HG02571 (cell line): ENCODE data around the gene RGS6.

Source experiments
- ATAC-seq: cut with Tn5 transposase; IDR thresholded peaks from one replicate; pipeline ENCODE4 v1.9.1; 2021; ENCODE audit warnings: mild to moderate bottlenecking, moderate library complexity; ENCODE audit not compliant: unreplicated experiment

The RGS6 gene

GRCh38 chr14:72063761-72064282, 131.6 kb downstream of the RGS6 start:
- no peak for ATAC-seq

- no peak for ATAC-seq
These were observed 132.3 kb downstream of the RGS6 start for GRCh38 chr14:72064501-72064900.

GRCh38 chr14:72070458-72070857, 138.2 kb downstream of the RGS6 start:
- no peak for ATAC-seq

- no peak for ATAC-seq
These were observed 143.6 kb downstream of the RGS6 start for GRCh38 chr14:72075649-72076334.

GRCh38 chr14:72081137-72081536, 148.9 kb downstream of the RGS6 start:
- ATAC-seq, result no peak

DNA sequence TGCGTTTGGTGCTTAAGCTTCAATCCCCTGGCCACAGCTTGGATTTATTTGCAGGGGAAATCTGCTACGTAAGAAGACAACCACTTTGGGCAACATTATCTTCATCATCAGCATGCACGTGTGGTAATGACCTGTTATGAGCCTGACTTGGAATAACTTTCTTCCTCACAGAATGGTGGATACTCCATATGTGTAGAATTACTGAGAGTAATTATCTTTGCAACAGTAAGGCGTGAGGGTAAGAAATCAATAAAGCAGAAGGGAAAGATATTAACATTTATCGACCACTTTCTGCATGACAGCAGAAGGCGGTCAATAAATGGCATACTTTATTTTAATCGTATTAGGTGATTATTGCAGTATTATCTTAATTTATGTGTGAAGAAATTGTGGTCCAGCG, 152.7 kb downstream of the RGS6 start:
- no peak for ATAC-seq

GRCh38 chr14:72089625-72090024, 157.4 kb downstream of the RGS6 start:
- ATAC-seq, result no peak

GRCh38 chr14:72094844-72095582, 162.8 kb downstream of the RGS6 start:
- ATAC-seq, result no peak

DNA sequence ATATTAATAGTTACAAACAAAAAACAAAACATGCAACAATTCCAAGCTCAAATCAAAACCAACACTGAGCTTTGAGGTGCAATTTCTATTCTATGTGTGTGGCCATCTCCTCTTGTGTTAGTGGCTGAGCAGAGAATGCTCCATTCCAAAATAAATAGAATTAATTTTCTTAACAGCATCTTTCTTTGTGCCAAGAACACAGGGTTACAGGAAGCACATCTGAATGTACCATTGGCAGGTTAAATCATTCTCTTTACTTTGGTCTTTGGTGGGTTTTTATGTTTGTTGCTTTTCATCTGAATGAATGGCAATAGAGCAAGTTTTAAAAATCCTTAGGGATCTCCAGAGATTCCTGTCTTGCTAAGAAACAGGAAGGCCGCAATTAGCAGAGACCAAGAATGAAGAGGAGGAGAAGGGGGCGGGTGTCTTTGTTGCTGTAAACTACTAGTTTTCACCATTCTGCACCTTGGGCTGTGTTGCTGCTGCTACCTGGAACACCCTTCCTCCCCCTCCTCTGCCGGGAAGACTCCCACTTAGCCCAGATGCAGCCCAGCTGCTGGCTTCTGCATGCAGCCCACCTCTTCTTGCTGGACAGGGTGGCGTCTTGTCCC, 165.0 kb downstream of the RGS6 start:
- ATAC-seq, result no peak

DNA sequence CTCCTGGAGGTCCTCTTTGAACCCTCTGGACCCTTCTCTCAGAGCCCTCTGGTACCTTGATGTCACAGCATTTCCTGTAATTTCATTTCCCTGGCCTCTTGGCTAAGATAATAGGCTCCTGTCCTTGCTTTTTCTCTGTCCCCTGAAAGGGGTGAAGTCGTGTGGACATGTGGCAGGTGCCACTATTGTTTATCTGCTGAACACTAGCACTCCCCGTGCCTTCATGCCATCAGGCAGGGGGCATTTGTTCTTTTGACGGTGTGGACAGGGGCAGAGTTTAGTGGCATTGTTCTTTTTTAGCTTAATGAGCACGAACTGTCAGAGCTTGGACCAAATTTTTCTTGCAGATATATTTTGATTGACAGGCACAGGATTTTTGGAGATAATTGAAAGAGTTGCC, 166.0 kb downstream of the RGS6 start:
- ATAC-seq, result no peak

- no peak for ATAC-seq
These were observed 167.3 kb downstream of the RGS6 start for GRCh38 chr14:72099566-72099965.

- no peak for ATAC-seq
These were observed 171.9 kb downstream of the RGS6 start for GRCh38 chr14:72104011-72104613.

DNA sequence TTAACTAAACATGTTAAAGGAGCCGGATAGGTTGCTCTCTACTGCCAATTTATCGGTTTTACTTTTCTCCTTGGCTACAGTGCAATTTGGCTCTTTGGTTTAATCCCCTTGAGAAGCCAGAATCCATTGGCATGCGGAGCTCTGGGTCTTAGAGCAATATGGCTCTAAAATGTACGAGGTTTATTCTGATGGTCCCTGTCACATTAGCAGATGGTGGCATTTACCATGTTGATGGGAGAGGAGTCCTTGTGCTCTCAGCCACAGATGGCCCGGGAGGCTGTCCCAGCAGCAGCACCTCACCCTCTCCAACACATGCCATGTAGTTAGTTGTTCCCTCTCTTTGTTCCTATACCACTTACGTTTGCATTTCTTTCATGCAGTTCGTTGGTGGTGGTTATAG, 179.7 kb downstream of the RGS6 start:
- ATAC-seq, result no peak

DNA sequence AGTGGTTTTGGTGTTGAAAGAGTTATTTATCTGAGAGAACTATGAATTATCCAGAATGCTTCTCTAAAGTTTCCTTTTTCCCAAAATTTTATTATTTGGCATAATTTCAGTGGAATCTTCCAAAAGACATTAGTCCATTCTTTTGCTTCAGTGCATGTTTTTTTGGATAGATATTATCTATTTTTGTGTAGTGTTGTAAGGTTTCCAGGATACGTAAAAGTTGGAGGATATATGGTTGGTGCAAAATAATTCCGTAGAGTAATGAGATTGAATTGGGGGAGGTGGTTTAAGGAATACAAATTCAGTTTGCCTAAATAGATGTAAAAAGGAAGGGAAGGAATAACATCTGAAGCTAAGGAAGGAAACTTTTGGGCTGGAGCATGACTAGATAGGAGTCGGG, 186.6 kb downstream of the RGS6 start:
- ATAC-seq, result no peak

DNA sequence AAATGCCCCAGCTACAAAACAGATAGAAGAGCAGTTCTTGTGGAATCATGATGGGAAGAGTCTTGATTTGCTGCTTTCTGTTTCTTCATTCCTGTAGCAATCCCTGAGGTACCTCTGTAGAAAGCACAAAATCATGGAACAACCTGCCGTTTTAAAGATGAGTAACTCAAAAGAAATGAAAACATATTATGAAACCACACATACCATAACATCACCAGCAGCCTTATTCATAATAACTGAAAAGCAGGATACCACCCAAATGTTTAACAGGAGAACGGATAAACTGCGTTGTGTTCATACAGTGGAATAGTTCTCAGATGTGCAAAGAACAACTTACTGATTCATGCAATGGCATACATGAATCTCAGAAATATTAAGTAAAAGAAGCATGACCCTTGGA, 188.1 kb downstream of the RGS6 start:
- ATAC-seq, result no peak

- no peak for ATAC-seq
These were observed 191.5 kb downstream of the RGS6 start for GRCh38 chr14:72123755-72124154.

DNA sequence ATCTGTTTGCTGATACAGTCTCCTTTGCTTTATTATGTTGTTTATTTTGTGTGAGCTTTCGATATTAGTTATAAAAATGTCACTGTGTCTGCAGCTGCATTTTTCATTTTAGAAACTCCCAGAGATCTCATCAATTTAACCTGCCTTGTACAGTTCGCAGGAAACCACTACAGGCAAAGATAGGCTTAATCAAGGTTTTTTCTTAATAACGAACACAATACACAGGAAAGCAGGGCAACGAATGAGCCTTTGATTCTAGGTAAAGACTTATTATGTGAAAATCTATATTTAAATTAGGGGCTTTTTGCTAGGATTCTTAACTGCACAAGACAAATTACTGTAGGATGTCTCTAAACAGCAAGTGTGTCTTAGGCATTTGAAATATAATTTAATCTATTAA, 191.9 kb downstream of the RGS6 start:
- no peak for ATAC-seq

DNA sequence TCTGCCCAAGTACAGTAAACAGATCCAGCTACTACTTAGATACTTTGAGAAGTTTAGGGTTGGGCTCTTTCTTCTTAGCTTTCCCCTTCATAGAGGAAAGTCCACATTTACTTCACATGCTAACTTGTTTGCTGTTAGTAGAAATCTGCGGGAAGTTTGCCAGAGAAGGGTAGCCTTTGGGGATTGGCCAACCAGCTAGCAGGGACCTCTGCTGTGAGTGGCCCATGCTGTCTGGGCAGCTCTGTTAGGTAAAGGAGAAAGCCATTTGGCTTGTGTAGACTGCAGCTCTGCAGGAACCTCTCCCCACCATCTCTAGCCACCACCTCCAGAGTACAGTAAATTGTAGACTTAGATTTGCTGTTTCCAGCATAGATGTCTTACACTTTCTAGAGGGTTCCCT, 193.9 kb downstream of the RGS6 start:
- no peak for ATAC-seq

DNA sequence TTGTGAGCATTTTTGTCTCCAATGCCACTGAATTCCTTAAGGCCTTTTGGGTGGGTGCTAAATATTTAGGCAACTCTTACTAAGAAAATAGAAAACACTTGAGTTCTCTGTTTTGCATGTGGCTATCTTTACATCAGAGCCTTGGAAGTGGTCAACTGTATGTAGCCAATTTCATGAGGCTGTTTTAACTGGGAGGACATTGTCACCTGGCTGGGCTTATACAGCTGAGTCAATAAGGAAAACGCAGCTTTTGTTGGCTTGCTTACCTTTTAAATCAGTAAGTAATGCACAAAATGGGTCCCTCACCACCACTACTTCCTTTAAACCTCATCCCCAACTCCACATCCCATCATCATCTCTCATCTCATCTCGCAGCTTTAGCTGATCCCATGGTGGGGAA, 194.3 kb downstream of the RGS6 start:
- ATAC-seq, result no peak

DNA sequence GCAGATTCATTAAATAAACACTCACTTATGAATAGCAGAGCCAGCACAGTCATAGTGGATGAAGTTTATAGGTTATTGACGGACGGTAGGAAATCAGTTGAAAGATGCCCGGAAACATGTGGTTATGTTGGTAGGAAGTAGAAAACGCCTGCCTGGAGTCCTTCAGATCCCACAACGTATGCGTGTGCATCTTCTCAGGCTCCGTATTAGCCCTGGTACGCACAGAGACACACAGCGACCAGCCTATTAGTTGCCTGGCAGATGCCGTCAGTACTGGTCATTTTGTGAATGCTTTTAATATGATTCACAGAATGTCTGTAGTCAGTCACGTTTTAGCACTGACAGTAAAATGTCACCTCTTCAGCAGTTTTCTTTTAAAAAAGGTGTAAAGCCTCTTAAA, 196.4 kb downstream of the RGS6 start:
- no peak for ATAC-seq

- no peak for ATAC-seq
These were observed 197.1 kb downstream of the RGS6 start for GRCh38 chr14:72129291-72129690.

DNA sequence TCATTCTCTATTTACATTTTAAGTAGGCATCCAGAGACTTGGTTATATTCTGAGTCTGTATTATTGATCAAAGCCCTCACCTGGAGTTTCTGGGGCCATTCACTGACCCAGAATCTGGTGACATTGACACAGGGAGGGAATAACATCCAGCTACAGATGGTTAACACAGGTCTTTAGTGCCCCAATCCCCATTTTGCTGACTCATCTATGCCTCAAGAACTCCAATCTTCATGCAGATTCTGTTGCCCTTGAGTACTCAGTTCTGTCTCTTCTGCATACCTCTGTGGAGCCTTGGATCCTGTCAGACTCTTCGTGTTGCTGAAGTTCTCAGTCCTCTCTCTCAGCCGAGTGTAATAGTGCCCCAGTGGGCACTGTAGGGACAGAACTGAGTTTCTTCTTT, 208.9 kb downstream of the RGS6 start:
- no peak for ATAC-seq
